NT2/D1 (cell line): ENCODE data around the gene FHOD3.

ENCODE experiments used
- YY1 ChIP-seq: IDR thresholded peaks from 2 replicates; pipeline ENCODE4 v1.6.1; 2011; ENCODE audit not compliant: insufficient read length, insufficient read depth
- ZNF274 ChIP-seq: IDR thresholded peaks from 2 replicates; pipeline ENCODE4 v1.6.1; 2011; ENCODE audit warnings: mild to moderate bottlenecking, low read depth, low read length

DNA sequence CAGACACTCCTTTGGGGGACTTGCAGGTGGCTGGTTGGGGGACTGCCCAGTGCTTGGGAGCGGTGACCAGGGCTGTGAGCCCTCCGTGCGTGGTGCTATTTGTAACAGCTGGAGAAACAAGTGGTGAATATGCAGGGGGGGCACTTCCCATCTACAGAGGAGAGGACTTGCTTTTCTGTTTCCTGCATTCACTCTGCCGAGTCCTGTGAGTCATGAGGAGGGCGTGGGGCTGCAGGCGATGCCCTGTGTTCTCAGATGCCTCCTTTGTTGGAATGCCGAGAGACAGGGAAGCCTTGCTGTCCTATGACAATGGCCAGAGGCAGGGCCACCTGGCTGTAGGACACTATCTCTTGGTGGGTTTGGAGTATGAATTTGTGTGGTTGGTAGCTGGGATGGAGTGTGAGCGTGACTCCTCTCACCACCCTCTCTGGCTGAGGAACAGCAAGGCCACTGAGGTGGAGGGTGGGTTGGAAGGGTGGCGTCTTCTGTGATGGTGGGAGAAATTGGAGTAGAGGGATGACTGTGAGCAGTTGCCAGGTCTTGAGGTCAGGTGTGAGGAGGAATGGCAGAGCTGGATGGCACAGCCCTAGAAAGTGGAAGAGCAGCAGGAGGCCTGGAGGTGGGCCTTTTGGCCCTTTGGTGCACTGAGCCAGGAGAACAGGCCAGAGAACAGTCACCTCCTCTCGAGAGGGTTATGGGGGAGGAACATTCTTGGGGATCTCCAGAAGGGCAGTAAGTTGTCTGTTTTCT is 24.3 kb downstream of the FHOD3 start:
- TF ChIP-seq YY1 (no peak), ZNF274 (no peak)
